Hematopoietic multipotent progenitor cell treated with erythropoietin and hydrocortisone succinate and interleukin-3 and kit ligand, for 15 days (in vitro differentiated cells): ENCODE measurements around the gene NSD2.

ENCODE experiments used
- DNase-seq: peaks from one replicate; pipeline ENCODE4 v3.0.0-alpha.2; 2015; ENCODE audit warnings: low spot score

Gene NSD2

DNA sequence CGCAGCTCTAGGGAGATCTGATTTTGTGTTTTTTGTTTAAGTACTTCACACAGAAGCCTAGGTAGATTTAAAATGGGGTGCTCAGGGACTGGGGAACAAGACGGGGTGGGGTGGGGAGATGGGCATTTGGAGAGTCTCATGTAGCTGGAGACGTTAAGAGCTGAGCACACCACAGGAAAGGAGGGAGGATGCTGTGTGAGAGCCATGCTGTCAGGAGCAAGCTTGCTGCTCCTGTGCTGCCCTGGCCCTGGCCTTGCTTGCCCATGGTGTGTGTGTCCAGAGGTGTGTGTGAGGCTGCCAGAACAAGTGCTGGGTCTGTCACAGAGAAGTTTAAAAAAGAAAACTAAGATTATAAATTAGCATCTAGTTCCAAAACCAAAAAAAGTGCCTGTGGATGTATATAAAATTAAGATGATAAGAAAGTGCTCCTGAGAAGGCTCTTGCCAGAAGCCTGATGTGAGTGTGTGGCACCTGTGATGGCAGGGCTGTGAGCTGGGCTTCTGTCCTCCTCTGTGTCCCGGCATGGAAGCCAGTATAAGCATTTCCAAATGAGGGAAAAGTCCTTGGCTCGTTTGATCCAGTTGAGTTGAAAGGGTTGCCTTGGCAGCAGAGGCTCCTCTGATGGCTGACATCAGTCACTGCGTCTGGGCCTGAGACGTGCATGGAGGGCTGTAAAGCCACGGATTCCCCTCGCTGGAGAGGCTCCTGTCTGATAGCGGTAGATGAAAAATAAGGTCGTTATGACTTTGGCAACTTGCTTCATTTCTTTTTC, 74.1 kb downstream of the NSD2 start:
- no peak for DNase-seq

DNA sequence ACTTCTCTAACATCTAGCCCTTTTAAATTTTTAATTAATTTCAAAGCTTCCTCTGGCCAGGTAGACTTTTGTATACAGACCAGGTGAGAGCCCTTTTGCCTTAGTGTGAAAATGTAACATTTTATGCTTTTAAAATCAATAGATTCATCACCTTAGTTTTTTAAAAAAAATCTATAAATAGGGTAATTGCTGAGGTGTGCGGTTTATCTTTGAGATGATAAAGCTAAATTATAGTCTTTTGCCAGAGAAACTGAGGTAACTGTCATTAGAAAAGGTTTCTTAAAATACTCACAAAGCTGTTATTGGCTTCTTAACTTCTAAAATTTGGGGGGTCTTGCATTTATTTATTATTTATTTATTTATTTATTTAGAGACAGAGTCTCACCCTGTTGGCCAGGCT, 74.7 kb downstream of the NSD2 start:
- no peak for DNase-seq

DNA sequence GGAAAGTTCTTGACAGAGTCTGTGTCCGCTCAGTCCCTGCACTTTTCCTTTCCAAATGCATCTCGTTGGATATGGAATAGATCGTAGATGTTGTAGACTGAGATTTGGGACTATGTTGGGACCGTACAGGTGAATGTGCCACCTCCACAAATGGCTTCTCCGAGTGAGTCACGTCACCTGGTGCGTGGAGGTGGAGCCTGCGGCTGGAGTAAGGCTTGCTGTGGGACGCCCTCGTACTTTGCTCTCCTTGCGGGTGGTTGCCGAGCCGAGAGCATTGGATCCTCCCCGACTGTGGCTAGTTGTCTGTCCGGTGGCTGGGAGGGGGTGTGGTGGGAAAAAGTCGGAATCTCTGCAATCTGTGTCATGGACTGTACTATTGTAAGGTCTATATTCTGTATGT, 77.0 kb downstream of the NSD2 start:
- no peak for DNase-seq

DNA sequence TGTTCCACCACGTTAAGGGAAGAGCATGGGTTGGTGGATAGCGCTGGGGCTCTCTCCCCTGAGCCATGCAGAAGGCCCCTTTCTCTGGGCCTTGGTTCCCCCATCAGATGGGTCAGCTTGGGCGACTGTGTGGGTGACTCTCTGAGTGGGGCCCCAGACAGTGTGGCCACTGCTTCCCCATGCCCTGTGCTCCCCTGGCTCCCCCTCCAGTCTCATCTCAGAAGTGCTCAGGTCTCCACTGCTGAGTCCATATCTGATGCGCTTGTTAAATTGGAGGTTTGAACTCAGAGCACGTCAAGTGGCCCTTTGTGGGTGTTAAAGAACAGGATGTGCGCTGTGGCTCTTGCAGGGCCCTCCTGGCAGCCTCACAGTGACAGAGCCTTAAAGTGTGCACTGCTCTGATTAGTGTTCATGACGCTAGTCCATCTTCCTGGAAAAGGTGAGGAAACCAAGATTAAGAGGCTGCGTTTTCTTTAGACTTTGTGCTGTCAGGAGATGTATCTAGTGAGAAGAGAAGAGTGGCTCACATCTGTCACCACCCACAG, 77.8 kb downstream of the NSD2 start:
- DNase-seq = no peak

DNA sequence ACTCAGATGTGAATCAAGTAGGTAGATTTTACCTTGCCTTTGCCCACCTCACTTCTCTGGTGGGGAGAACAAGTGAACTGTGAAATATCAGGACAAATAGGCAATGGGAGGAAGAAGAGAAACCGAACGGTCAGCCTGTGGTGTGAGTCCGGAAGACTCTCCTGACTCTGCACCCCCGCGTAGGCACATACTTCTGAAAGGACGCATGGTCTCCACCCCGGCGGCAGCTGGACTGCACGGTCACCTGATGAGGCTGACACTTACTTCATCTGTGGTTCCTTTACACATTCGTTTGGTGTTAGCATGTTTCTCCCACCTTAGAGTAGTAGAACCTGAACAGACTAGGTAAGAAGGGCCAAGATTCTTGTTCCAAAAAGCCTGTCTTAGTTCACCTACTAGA, 79.2 kb downstream of the NSD2 start:
- no peak for DNase-seq

DNA sequence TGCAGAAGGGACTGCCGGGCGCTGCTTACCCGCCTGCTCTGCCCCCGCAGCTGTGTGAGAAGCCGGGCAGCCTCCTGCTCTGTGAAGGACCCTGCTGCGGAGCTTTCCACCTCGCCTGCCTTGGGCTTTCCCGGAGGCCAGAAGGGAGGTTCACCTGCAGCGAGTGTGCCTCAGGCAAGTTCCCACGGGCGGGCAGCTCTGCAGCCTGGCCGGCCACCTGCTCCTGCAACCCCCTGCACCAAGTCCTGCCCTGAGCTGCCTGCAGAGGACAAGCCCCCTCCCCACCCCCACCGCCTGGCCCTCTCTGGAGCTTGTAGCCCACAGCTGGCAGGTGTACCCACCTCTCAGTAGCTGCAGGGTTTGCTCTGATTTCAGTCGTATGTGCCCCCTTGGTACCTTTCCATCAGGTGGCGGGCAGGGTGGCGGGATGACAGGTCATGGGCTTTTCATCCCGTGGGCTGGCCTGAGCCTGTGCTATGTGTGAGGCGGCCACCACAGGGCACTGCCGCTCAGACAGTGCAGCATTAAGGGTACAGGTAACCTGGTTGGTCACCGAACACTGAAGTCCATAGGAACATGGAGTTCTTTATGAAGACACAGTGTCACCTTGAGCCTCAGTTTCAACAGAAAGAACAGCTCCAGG, 81.0 kb downstream of the NSD2 start:
- no peak for DNase-seq

DNA sequence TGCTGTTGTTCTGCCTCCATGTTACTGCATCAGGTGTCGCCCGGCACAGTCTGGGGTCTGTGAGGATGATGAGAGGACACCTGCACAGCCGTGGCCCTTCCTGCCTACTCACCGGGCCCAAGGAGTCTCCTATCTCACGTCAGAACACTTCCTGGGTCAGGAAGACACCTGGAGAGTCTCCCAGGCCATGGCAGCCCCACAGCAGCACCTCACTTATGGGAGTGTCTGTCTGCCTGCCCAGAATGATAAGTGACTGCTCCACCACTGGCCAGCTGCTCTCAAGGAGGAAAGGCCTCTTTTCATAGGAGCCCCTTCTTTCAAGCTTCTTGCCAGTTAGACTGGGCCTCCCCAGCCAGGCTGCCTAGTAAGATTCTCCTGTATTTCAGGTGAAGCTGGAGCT, 81.5 kb downstream of the NSD2 start:
- no peak for DNase-seq

DNA sequence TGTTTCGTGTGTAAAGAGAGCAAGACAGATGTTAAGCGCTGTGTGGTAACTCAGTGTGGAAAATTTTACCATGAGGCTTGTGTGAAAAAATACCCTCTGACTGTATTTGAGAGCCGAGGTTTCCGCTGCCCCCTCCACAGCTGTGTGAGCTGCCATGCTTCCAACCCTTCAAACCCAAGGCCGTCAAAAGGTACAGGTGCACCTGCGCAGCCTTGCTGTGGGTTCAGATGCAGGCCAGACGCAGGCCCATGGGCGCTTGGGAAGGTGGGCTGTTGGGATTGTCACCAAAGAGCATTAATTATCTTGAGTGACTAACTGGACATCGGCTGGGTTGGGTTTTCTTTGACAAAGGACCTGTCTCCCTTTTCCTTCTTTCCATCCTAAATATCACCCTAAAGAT, 82.1 kb downstream of the NSD2 start:
- no peak for DNase-seq

DNA sequence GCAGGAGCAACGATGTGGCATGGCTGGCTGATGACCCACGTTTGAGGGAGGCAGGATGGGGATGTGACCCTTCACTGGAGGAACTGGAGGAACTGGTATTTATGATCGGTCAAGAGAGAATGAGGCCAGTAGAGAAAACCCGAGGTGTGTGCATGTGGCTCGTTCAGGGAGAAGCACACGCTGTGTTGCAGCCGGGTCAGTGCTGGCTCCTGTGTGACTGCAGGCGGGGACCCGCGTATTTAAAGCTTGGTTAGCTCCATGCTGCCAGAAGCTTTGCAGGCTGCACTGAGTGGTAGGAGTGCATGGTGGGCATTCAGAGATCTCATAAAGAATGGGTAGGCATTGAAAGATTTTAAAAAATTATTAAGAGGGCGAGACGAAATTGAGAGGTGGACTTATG, 85.4 kb downstream of the NSD2 start:
- no peak for DNase-seq

DNA sequence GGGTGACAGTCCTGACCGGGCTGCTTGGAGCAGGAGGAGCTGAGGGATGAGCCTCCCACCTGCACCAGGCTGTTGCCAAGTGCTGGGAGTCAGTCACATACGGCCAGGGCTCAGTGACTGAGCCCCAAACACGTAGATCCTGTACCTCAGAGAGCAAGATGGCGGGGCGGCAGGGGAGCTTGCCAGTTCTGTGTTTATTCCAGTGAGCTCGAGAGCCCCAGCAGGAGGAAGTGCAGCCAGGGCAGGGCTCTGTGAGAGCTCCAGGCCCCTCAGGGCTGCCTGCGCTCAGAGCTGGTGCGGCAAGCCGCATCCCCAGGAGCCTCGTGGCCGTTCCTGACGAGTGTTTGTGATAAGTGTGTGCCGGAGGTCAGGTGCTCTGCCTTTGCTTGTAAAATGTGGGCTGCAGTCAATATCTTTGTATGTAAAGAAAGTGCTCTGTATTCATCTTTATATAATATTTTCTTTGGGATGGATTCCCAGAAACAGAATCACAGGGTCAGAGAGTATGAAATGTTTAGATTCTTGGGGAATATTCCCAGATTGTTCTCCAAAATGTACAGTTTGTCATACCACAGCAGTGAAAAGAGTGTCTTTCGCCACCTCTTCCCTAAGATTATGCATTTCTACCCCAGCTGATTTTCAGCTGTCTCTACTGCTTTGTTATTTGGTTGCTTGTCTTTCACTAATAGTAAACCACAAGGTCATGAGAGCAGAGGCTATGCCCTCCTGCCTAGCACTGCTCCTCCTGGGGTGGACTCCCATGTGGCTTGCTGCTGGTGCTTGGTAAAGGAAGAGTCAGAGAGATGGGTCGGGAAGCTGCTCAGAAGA, 87.3 kb downstream of the NSD2 start:
- no peak for DNase-seq

DNA sequence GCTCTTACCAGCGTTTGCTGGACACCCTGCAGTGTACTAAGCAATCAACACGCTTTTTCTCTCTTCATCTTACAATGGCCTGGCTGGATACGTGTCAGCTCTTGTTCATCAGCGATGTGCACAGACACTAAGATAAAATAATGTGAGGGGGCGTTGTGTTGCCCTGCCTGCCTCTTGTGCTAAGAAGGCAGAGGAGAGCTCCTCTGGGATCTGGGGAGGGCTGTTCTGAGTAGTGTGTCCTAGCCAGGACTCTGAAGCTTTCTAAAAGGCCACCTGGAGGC, 87.9 kb downstream of the NSD2 start:
- no peak for DNase-seq

DNA sequence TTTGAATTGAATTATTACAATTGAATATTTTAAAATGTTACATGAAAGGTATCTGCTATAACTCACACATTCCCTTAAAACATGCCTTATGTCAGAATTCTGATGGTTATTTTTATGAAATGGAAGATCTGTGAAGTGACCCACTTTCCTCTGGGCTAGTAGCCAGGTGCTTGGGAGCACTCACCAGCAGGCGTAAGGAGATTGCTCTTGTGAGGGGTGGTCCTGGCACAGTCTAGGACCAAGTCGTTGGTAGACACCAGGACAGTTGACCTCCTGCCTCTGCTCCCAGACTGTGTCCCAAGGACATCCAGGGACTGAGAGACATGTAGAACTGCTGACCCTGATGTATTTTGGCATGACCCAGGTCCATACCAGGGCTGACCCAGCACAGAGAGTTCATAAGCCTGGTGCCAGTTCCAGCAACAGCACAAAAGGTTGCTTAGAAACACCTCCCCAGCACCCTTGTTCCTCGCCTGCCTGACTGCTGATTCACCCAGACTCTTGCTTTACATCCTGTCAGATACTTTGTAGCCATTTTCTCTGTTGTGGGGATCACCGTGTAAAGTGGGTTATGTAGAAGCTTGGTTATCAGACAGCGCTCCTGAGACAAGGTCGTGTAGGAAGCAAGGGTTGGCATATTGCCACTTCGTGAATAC, 89.1 kb downstream of the NSD2 start:
- no peak for DNase-seq

DNA sequence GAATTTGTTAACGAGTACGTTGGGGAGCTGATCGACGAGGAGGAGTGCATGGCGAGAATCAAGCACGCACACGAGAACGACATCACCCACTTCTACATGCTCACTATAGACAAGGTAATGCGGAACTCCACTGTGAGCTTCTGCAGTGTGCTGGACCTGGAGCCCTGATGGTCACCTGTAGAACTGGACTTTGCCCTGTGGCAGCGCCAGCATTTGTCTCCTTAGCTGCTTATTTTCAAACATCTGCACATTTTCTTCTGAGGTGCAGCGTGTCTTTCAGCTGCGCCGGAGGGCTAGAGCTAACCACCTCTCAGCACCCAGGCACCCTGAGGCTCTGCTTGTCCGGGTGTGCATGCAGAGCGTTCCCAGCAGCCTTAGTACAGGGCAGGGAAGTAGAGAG, 89.8 kb downstream of the NSD2 start:
- DNase-seq = no peak

DNA sequence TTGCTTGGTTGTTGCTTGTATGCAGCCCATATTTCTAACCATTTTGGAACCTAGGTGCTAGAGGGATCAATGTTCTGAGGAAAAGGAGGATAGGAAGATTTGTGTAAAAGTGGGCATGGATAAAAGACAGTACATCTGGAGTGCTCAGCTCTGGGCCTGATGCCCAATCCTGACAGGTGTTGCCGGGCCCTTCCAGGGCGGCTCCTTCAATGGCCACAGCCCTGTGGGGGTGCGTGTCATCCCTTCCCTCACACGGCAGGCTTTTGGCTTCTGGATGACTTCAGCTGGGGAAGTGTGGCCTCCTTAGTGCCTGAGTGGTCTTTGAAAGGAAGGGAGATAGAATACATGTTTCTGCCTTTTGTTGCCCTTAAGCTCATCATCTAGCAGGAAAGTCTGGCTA, 90.4 kb downstream of the NSD2 start:
- no peak for DNase-seq

DNA sequence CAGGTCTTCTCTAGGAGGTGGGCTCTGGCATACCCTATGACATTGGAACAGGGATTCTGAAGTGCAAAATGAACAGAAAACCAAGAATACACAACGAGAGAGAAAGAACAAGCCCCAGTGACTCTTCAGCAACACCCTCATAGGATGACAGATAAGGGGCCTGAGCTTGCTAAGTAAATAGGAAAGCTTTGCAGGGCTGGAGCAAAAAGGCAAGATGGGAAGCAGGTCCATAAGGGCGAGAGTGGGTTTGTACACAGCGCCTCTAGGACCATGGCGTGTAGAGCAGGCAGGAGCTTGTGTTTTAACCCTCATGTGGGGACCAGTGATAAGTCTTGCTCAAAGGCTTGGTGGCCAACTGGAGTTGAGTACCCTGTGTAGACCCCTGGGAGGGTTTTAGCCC, 91.8 kb downstream of the NSD2 start:
- no peak for DNase-seq

DNA sequence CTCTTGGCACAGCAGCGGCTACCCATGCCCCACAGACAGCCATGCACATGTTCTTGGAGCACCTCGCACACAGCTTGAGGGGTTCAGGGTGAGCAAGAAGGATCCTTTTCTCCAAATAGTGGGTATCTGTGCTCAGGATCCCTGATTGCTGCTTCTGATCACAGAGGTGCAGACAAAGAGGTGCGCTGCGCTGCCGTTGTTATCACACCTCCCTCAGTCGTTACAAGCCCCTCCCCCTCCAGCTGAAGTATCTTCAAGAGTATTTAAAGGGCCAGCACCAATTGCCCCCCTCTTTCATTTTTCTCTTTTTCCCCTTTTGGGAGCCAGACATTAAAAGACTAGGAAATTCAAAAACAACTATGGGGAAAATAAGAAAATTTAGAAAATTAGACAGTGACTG, 93.2 kb downstream of the NSD2 start:
- no peak for DNase-seq

DNA sequence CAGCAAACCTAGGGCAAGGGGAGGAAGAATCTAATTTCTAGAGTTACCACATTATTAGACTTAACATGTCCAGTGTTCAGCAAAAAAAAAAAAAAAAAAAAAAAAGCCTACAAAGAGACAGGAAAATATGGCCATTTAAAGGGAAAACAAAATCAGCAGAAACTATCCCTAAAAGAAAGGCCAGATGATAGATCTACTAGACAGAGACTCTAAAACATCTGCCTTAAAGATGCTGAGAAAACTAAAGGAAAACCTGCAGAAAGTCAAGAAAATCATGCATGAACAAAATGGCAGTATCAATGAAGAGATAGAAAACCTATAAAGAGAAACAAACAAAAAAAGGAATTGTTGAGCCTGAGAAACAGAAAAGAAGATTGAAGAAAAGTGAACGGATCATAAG, 93.8 kb downstream of the NSD2 start:
- DNase-seq = no peak

DNA sequence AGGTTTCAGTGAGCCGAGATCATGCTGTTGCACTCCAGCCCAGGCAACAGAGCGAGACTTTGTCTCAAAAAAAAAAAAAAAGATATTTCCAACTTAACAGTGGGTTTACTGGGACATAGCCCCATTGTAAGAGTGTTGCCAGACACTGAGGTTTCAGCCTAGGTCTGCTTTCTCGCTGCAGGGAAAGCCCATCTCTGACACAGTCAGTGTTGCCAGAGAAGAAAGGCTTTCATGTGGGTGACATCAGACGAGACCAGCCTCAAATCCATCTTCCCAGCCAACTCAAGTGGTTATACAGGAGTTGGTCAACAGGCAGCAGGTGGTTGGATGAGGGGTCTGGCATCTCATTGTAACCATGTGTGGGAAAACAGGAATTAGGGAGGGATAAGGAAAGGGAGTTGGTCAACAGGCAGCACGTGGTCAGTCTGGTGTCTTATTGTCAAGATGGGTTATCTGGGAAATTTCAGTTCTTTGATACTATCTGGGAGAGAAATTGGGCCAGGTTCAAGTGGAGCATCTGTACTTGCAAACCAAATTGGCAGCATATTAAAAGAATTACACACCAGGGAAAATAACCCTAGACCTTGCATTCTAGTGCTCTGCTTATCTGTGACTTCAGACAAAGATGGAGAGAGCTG, 96.4 kb downstream of the NSD2 start:
- no peak for DNase-seq

DNA sequence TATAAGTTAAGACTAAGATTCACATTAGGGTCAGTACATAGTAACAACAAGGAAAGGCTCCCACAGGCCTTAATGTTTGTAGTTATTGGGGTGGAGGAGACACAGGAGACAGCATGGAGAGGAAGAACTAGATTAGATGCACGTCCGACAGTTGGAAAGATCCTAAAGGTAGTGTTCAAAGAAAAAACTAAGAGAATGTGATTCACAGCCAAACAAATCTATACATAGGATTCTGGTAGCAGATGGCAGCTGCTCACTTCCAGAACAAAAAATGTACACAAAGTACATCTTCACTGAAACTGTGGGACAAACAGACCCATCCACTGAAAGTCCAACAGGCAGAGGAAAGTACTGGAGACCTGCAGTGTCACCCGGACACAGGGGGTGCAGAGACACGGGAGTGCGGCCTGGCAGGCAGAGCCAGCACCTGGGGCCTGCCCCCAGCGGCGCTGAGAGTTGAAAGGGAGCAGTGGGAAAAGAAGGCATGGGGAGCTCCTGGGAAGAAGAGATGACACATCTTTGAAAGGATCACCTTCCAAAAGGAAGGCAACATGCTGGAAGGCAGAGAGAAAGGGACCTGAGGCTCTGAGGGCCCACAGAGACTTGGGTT, 97.6 kb downstream of the NSD2 start:
- DNase-seq = no peak

DNA sequence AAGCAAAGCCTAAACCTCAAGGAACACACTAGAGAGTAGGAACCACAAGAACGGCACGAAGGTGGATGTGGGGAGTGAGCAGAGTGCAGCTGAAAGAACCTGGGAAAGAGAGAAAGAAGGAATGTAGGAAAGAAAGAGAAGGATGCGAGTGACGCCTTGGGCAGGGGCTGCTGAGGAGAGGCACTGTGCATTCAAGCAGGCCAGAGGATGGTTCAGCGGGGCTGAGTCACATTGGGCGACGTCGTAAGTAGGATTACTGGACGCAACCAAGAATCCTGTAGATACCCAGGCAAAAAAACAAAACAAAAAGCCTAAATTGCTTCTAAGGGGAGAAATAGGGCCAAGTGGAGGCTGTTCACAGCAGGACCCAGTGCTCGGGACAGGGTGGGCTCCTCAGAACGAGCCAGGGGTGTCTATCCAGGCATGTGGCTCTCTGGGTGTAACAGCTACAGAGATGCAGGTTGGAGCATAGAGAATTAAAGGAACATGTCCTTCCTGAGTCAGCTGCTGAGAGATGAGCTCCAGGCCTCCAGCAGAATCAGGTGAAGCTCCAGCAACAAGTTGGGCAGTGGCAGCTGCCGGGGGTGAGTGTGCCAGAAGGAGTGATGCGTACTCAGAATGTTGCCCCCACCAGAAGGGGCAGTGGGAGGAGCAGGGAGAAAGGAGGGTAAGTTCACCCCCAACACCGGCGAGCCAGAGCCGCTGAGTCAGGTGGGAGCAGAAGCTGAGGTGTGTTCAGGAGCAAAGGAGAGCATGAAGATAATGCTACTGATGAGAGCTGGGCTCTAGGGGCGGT, 98.9 kb downstream of the NSD2 start:
- DNase-seq = no peak

DNA sequence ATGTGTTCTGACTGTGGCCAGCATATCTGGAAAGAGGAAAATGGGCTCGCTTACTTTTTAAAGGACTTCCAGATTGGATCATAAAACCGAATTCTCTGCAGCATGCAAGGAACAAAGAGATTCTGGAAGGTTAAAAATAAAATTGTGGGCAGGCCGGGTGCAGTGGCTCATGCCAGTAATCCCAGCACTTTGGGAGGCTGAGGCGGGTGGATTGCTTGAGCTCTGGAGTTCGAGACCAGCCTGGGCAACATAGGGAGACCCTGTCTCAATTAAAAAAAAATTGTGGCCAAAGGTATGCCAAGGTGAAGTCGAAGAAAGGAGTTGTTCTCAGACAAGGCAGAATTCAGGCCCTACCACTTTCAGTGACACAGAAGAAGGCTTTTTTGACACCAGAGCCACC, 99.7 kb downstream of the NSD2 start:
- no peak for DNase-seq
